GM10266 (cell line): Measurements from ENCODE around the gene MIEN1.
"Not testable (repeated sequence)": the region's sequence is repeated elsewhere in the genome, so short reads cannot be mapped to it uniquely, and the experiment has no call there.

Experiments used
- DNase-seq: peaks from one replicate; pipeline ENCODE4 v3.0.0; 2012; ENCODE audit errors: extremely low spot score
- TF ChIP-seq, protein P1 (sequence below): IDR thresholded peaks from 2 replicates; pipeline ENCODE4 v1.5.1; 2012; ENCODE audit warnings: mild to moderate bottlenecking, low read depth; ENCODE audit not compliant: control insufficient read depth, insufficient read depth; ENCODE audit errors: missing control alignments

Gene MIEN1

DNA sequence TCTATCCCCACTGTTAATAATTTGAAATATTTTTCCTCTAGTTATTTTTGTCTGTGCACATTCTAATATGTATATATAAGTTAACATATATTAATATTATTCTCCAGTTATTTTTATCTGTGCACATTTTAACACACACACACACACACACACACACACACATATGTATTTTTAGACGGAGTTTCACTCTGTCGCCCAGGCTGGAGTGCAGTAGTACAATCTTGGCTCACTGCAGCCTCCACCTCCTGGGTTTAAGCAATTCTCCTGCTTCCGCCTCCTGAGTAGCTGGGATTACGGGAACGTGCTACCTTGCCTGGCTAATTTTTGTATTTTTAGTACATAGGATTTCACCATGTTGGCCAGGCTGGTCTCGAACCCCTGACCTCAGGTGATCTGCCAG lies 12.7 kb downstream of the MIEN1 start:
- TF ChIP-seq, protein P1, sequence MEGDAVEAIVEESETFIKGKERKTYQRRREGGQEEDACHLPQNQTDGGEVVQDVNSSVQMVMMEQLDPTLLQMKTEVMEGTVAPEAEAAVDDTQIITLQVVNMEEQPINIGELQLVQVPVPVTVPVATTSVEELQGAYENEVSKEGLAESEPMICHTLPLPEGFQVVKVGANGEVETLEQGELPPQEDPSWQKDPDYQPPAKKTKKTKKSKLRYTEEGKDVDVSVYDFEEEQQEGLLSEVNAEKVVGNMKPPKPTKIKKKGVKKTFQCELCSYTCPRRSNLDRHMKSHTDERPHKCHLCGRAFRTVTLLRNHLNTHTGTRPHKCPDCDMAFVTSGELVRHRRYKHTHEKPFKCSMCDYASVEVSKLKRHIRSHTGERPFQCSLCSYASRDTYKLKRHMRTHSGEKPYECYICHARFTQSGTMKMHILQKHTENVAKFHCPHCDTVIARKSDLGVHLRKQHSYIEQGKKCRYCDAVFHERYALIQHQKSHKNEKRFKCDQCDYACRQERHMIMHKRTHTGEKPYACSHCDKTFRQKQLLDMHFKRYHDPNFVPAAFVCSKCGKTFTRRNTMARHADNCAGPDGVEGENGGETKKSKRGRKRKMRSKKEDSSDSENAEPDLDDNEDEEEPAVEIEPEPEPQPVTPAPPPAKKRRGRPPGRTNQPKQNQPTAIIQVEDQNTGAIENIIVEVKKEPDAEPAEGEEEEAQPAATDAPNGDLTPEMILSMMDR: no peak
- DNase-seq: no peak

DNA sequence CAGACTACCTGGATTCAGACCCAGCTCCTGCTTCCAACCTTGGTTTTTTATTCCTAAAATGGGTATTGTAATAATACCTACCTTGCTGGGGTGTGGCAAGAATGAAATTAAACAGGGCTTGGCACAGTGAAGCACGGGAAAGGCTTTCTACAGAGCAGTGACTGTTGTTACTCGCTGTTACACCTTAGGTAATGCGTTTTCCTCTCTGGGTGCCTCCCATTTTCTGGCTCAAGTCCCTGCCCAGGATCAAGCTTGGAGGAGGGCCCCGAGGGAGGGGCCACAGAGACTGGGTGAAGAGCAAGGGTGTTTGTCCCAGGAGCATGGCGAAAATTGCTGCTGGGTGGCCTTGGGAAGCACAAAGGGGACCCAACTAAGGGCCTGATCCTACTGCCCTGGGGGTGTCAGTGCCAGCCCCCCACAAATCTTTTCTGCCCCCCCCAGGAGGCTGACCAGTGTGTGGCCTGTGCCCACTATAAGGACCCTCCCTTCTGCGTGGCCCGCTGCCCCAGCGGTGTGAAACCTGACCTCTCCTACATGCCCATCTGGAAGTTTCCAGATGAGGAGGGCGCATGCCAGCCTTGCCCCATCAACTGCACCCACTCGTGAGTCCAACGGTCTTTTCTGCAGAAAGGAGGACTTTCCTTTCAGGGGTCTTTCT lies 13.3 kb downstream of the MIEN1 start:
- DNase-seq: no peak
- TF ChIP-seq, protein P1: no peak

DNA sequence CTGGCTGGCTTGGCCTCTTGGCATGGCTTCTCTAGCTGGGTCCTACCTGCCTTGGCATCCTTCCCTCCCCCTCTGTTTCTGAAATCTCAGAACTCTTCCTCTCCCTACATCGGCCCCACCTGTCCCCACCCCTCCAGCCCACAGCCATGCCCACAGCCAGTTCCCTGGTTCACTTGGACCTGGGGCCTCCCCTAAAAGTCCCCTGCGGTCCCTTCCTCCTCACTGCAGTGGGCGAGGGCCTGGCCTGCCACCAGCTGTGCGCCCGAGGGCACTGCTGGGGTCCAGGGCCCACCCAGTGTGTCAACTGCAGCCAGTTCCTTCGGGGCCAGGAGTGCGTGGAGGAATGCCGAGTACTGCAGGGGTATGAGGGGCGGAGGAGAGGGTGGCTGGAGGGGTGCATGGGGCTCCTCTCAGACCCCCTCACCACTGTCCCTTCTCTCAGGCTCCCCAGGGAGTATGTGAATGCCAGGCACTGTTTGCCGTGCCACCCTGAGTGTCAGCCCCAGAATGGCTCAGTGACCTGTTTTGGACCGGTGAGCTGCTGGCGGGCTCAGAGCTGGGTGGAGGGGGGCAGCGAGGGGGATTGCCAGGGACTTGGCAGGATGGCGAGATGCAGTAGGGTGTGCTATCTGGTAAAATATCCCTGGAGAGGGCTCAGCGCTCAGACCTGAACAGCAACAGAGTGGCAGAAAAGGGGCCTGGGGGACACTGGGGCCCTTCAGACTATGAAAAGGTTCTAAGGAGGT lies 14.1 kb downstream of the MIEN1 start:
- DNase-seq: no peak
- TF ChIP-seq, protein P1: no peak

DNA sequence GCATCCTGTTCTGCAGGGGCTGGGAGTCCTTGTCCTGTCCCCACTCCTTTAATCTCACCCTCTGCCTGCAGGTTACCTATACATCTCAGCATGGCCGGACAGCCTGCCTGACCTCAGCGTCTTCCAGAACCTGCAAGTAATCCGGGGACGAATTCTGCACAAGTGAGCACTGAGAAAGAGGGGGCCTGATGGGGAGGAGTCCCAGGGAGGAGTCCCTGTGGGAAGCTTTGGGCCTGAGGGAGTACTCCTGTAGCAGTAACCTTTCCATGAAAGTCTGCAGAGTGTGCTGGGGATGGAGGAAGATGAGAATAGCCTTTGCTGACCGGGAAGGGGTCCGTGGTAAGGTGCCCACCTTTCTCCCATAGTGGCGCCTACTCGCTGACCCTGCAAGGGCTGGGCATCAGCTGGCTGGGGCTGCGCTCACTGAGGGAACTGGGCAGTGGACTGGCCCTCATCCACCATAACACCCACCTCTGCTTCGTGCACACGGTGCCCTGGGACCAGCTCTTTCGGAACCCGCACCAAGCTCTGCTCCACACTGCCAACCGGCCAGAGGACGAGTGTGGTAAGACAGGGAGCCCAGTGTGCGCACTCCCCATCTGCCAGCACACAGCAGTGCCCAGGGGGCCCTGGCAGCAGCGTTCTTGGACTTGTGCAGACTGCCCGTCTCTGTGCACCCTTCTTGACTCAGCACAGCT lies 14.8 kb downstream of the MIEN1 start:
- TF ChIP-seq, protein P1: no peak
- DNase-seq: no peak

DNA sequence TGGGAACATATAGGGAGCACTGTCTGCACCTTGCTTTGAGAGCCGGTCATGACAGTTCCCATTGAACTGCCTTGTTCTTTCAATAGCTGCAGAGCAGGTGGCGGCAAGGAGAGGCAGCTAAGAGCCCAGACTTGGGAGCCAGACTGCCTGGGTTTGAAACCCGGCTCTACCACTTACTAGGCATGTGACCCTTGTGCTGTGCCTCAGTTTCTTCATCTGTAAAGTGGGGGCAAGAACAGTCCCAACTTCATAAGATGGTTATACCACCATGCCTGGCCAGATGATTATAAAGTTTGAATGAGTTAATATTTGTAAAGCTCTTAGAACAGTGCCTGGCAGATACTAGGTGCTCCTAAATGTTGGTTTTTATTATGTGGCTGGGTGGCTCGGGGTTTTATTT lies 16.1 kb downstream of the MIEN1 start:
- DNase-seq: no peak
- TF ChIP-seq, protein P1: no peak

DNA sequence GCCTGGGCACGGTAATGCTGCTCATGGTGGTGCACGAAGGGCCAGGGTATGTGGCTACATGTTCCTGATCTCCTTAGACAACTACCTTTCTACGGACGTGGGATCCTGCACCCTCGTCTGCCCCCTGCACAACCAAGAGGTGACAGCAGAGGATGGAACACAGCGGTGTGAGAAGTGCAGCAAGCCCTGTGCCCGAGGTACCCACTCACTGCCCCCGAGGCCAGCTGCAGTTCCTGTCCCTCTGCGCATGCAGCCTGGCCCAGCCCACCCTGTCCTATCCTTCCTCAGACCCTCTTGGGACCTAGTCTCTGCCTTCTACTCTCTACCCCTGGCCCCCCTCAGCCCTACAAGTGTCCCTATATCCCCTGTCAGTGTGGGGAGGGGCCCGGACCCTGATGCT lies 18.5 kb downstream of the MIEN1 start:
- TF ChIP-seq, protein P1: no peak
- no peak for DNase-seq

DNA sequence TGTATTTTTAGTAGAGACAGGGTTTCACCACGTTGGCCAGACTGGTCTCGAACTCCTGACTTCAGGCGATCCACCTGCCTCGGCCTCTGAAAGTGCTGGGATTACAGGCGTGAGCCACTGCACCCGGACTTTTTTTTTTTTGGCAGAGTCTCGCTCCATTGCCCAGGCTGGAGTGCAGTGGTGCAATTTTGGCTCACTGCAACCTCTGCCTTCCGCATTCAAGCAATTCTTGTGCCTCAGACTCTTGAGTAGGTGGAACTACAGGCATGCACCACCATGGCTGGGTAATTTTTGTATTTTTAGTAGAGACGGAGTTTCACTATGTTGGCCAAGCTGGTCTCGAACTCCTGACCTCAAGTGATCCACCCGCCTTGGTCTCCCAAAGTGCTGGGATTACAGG lies 19.3 kb downstream of the MIEN1 start:
- not testable (repeated sequence) for DNase-seq
